ENCODE measurements around the gene CHFR. TPM values are rescaled to one million over a fixed set of nuclear protein-coding genes. Genes with fewer than 3 reads are reported as not detected.
A peak's percentile ranks its signal among the peaks of the same experiment; 100 is the strongest.
"Not testable (repeated sequence)": the region's sequence is repeated elsewhere in the genome, so short reads cannot be mapped to it uniquely, and the experiment has no call there.

Gene CHFR, protein sequence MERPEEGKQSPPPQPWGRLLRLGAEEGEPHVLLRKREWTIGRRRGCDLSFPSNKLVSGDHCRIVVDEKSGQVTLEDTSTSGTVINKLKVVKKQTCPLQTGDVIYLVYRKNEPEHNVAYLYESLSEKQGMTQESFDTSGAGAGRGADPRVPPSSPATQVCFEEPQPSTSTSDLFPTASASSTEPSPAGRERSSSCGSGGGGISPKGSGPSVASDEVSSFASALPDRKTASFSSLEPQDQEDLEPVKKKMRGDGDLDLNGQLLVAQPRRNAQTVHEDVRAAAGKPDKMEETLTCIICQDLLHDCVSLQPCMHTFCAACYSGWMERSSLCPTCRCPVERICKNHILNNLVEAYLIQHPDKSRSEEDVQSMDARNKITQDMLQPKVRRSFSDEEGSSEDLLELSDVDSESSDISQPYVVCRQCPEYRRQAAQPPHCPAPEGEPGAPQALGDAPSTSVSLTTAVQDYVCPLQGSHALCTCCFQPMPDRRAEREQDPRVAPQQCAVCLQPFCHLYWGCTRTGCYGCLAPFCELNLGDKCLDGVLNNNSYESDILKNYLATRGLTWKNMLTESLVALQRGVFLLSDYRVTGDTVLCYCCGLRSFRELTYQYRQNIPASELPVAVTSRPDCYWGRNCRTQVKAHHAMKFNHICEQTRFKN
- 25.7 TPM for polyA plus RNA-seq (2012; ENCODE audit: low read depth, missing spikeins)

DNA sequence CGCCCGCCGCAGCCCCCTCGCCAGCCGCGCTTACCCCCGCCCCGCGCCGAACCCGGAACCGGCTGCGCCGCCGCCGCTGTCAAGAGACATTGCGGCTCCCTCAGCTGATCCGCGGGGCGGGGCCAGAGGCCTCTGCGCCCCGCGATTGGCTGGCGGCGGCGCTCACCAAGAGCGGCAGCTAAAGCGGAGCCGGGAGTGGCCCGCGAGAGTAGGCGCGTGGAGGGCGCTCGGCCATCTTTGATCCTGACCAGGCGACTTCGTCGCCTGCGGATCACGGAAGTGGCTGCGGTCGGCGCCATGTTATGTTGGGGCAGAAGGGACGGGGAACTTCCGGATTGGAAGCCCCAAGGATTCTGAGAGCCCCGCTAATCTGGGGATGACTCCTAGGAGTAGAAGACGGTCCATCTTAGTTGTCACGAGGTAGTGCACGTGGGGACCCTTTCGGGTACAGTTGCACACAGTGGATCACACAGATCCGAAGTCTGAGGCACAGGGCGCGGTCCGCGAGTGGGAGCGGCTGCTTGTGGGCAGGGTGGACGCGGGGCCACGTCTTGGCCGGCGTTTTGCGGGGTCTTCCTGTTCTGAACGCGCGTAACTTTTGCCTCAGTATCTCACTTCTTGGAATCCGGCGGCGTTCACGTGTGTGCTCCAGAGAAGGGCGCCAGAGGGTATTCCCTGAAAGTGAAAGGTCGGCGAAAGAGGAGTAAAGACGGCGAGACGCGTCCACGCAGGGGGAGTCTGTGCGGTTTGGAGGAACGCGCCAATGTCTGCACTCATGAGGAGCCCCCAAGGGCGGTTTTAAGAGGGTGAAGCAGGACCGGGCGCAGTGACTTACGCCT lies at the start of gene CHFR:
Gene CHFR (minus strand): TSS at position 93 of the 839 bp plus-strand sequence. CDS start 277 bp downstream, outside the sequence.
- peak; percentile 95 for DNase-seq (ENCODE audit: insufficient read length, low spot score)
- TF ChIP-seq SPI1 (IDR thresholded peaks at IDR 0.05; ENCODE audit: low read depth, low read length) (peak; percentile 48), POU2F2 (IDR thresholded peaks at IDR 0.05; ENCODE audit: low read depth, low read length) (peak; percentile 24; the same call in 1 of the 2 replicates), POLR2AphosphoS5 (IDR thresholded peaks at IDR 0.05; ENCODE audit: low read depth, low read length) (peak; percentile 89), POLR2A (IDR thresholded peaks at IDR 0.05; ENCODE audit: low read depth, low read length) (peak; percentile 85), TAF1 (IDR thresholded peaks at IDR 0.05; ENCODE audit: low read depth, low read length) (peak; percentile 81), PAX5 (IDR thresholded peaks at IDR 0.05; ENCODE audit: insufficient read depth, low read length, severe bottlenecking) (no peak)
- FAIRE-seq = peak; percentile 96

DNA sequence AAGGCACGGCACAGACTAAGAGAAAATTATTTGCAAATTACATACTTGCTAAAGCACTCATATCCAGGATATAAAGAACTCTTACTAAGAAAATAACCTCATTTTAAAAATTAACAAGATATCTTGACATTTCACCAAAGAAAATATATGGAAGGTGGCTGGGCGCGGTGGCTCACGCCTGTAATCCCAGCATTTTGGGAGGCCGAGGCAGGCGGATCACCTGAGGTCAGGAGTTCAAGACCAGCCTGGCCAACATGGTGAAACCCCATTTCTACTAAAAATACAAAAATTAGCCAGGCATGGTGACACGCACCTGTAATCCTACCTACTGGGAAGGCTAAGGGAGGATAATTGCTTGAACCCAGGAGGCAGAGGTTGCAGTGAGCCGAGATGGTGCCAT lies 49.5 kb upstream of the CHFR start:
- not testable (repeated sequence) for FAIRE-seq; DNase-seq (ENCODE audit: insufficient read length, low spot score)

DNA sequence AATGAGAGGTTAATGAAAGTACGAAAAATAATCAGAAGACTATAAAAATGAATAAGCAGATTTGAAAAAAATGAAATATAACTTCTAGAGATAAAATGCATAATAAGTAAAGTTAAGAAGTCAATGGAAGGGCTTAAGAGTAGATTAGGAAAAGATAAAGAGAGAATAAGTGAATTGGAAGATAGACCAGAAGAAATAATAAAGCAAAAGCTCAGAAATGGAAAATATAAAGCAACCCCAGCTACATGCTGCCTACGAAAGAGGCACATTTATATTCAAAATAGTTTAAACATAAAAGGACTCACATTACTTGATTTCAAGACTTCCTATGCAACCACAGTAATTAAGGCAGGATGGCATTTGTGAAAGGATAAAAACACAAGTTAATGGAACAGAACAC lies 48.8 kb upstream of the CHFR start:
- TF ChIP-seq POLR2A (IDR thresholded peaks at IDR 0.05; ENCODE audit: low read depth, low read length) (no peak), TAF1 (IDR thresholded peaks at IDR 0.05; ENCODE audit: low read depth, low read length) (no peak), SPI1 (IDR thresholded peaks at IDR 0.05; ENCODE audit: low read depth, low read length) (no peak), POU2F2 (IDR thresholded peaks at IDR 0.05; ENCODE audit: low read depth, low read length) (no peak), PAX5 (IDR thresholded peaks at IDR 0.05; ENCODE audit: insufficient read depth, low read length, severe bottlenecking) (no peak)
- FAIRE-seq = no peak
- no peak for DNase-seq (ENCODE audit: insufficient read length, low spot score)

DNA sequence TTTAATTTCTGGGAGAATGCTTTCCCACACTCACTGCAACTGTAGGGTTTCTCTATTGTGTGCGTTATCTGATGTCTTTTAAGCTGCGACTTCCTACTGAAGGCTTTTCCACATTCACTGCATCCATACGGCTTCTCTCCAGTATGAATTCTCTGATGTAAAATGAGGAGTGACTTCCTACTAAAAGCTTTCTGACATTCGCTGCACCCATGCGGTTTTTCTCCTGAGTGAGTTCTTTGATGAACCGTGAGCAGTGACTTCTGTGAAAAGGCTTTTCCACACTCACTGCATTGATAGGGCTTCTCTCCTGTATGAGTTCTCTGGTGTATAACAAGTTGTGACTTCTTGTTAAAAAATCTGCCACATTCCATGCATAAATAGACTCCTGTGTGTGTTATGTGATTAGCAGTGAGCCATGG lies 39.0 kb upstream of the CHFR start:
- no peak for FAIRE-seq
- DNase-seq (ENCODE audit: insufficient read length, low spot score) = no peak
- no peak for TF ChIP-seq PAX5 (IDR thresholded peaks at IDR 0.05; ENCODE audit: insufficient read depth, low read length, severe bottlenecking)
- TF ChIP-seq POLR2AphosphoS5 (IDR thresholded peaks at IDR 0.05; ENCODE audit: low read depth, low read length) = no peak
- TF ChIP-seq TAF1 (IDR thresholded peaks at IDR 0.05; ENCODE audit: low read depth, low read length) = no peak
- TF ChIP-seq POU2F2 (IDR thresholded peaks at IDR 0.05; ENCODE audit: low read depth, low read length) = no peak
- no peak for TF ChIP-seq POLR2A (IDR thresholded peaks at IDR 0.05; ENCODE audit: low read depth, low read length)
- no peak for TF ChIP-seq SPI1 (IDR thresholded peaks at IDR 0.05; ENCODE audit: low read depth, low read length)

DNA sequence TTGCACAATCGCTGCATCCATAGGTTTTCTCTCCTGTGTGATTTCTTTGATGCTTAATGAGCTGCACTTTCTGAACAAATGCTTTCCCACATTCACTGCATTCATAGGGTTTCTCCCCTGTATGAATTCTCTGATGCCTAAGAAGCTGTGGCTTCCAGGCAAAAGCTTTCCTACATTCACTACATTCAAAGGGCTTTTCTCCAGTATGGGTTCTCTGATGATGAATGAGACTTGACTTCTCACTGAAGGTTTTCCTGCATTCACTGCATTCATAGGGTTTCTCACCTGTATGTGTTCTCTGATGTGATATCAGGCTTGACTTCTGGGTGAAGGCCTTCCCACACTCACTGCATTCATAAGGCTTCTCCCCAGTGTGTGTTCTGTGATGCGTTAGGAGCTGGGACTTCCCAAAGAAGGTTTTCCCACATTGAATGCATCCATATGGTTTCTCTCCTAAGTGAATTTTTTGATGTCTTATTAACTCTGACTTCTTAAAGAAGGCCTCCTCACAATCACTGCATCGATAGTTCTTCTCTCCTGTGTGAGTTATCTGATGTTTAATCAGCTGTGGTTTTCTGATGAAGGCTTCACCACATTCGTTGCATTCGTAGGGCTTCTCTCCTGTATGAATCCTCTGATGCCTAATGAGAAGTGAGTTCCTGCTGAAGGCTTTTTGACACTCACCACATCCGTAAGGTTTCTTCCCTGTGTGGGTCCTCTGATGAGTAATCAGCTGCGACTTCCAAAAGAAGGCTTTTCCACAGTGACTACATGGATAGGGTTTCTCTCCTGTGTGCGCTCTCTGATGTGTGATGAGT lies 38.4 kb upstream of the CHFR start:
- TF ChIP-seq POU2F2 (IDR thresholded peaks at IDR 0.05; ENCODE audit: low read depth, low read length) = no peak
- no peak for TF ChIP-seq TAF1 (IDR thresholded peaks at IDR 0.05; ENCODE audit: low read depth, low read length)
- TF ChIP-seq SPI1 (IDR thresholded peaks at IDR 0.05; ENCODE audit: low read depth, low read length) = no peak
- no peak for TF ChIP-seq PAX5 (IDR thresholded peaks at IDR 0.05; ENCODE audit: insufficient read depth, low read length, severe bottlenecking)
- no peak for TF ChIP-seq POLR2A (IDR thresholded peaks at IDR 0.05; ENCODE audit: low read depth, low read length)
- no peak for TF ChIP-seq POLR2AphosphoS5 (IDR thresholded peaks at IDR 0.05; ENCODE audit: low read depth, low read length)
- FAIRE-seq (no peak), DNase-seq (ENCODE audit: insufficient read length, low spot score) (no peak)

DNA sequence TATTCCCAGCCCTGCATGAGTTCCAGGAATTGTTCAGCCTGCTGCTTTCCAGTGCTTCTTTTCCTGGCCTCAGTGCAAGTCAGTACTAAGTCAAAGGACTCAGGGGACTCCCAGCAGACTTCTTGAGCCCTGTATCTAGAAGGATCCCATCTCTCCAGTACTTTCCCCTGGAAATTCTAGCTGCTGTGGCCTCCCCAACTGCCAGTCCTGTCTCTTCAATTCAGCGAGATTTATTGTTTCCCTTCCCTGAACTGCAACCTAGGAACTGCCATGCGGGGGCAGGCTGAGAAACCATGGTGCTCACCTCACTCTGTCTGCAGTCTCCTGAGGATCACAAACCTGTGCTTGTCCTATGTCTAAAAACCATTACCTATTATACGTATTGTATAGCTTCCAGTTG lies 37.0 kb upstream of the CHFR start:
- FAIRE-seq = no peak
- no peak for TF ChIP-seq PAX5 (IDR thresholded peaks at IDR 0.05; ENCODE audit: insufficient read depth, low read length, severe bottlenecking)
- no peak for TF ChIP-seq TAF1 (IDR thresholded peaks at IDR 0.05; ENCODE audit: low read depth, low read length)
- TF ChIP-seq POU2F2 (IDR thresholded peaks at IDR 0.05; ENCODE audit: low read depth, low read length) = no peak
- no peak for TF ChIP-seq POLR2A (IDR thresholded peaks at IDR 0.05; ENCODE audit: low read depth, low read length)
- TF ChIP-seq POLR2AphosphoS5 (IDR thresholded peaks at IDR 0.05; ENCODE audit: low read depth, low read length) = no peak
- no peak for TF ChIP-seq SPI1 (IDR thresholded peaks at IDR 0.05; ENCODE audit: low read depth, low read length)

DNA sequence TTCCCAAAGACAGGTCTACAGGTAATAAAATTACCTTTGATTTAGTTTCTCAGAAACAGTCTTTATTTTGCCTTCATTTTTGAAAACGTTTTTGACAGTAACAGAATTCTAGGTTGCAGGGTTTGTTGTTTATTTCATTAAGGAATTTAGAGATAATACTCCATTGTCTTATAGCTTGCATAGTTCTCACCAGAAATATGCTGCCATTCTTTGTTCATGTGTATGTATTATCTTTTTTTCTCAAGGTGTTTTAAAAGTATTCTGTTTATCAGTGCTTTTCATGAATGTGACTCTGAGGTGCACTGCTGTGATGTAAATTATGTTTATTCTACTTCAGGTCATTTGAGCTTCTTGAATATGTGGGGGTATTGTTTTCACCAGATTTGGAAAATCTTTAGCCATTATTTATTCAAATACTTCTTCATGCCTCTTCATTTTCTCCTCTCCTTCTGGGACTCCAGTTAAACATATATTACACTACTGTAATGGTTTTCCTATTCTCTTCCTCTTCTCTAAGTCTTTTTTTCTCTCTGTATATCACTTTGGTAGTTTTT lies 36.0 kb upstream of the CHFR start:
- FAIRE-seq (no peak), DNase-seq (ENCODE audit: insufficient read length, low spot score) (no peak)
- TF ChIP-seq POLR2A (IDR thresholded peaks at IDR 0.05; ENCODE audit: low read depth, low read length) (no peak), TAF1 (IDR thresholded peaks at IDR 0.05; ENCODE audit: low read depth, low read length) (no peak), SPI1 (IDR thresholded peaks at IDR 0.05; ENCODE audit: low read depth, low read length) (no peak), POLR2AphosphoS5 (IDR thresholded peaks at IDR 0.05; ENCODE audit: low read depth, low read length) (no peak), PAX5 (IDR thresholded peaks at IDR 0.05; ENCODE audit: insufficient read depth, low read length, severe bottlenecking) (no peak), POU2F2 (IDR thresholded peaks at IDR 0.05; ENCODE audit: low read depth, low read length) (no peak)

More for the DNA sequence above, 37.0 kb upstream of the CHFR start:
- DNase-seq (ENCODE audit: insufficient read length, low spot score) = no peak

DNA sequence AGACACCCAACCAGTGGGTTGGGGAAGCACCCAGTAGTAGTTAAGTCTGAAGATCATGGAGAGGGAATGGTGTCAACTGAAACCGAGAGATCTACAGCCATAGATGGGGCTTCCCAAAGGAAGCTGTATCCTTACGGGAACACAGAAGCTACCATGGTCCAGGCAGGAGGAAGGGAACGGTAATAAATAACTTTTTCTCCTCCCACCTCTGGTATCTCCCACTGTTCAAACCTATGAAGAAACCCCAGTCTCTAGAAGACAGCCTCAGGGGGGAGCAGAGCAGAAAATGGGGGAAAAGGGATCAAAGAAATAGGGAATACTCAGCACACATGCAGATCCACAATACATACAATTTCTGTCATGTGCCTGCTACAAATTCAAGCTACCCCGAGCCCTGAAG lies 35.3 kb upstream of the CHFR start:
- DNase-seq (ENCODE audit: insufficient read length, low spot score) (no peak), FAIRE-seq (no peak)
- TF ChIP-seq PAX5 (IDR thresholded peaks at IDR 0.05; ENCODE audit: insufficient read depth, low read length, severe bottlenecking) (no peak), POLR2A (IDR thresholded peaks at IDR 0.05; ENCODE audit: low read depth, low read length) (no peak)

Data from GM12891 (cell line).